DOHH2 (cell line): ENCODE results near the gene LLGL1.

Experiments used
- EZH2phosphoT487 ChIP-seq: fragments of 200-600 bp; sonication (generic); IDR thresholded peaks from 2 replicates; pipeline ENCODE4 v1.6.1; 2017; ENCODE audit warnings: borderline replicate concordance, mild to moderate bottlenecking, antibody characterized with exemption, low read length, moderate library complexity, mixed read lengths
- TF ChIP-seq, protein P1 (sequence below): fragments of 200-600 bp; sonication (generic); IDR thresholded peaks from one replicate; pipeline ENCODE4 v1.5.1; 2014; ENCODE audit warnings: antibody characterized with exemption, mild to moderate bottlenecking, low read depth, low read length; ENCODE audit not compliant: poor library complexity, severe bottlenecking

DNA sequence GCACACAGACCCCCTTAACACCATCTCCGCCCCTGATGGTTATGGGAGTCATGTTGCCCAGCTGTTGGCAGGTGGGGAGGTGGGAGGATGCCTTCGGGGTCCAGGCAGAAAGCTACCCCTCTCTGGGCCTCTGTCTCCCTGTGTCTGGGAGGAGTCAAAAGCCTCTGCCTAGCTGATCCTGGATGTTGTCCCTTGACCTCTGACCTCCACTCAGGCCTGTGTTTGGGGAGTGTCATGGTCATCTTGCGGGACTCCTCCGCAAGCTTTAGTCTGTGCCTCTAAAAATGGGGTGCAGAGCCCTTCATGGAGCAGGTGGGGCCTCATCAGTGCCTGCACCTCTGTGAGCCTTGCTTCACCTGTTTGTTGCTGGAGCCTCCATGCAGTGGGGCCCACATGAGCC lies 3.8 kb downstream of the LLGL1 start:
- TF ChIP-seq, protein P1, sequence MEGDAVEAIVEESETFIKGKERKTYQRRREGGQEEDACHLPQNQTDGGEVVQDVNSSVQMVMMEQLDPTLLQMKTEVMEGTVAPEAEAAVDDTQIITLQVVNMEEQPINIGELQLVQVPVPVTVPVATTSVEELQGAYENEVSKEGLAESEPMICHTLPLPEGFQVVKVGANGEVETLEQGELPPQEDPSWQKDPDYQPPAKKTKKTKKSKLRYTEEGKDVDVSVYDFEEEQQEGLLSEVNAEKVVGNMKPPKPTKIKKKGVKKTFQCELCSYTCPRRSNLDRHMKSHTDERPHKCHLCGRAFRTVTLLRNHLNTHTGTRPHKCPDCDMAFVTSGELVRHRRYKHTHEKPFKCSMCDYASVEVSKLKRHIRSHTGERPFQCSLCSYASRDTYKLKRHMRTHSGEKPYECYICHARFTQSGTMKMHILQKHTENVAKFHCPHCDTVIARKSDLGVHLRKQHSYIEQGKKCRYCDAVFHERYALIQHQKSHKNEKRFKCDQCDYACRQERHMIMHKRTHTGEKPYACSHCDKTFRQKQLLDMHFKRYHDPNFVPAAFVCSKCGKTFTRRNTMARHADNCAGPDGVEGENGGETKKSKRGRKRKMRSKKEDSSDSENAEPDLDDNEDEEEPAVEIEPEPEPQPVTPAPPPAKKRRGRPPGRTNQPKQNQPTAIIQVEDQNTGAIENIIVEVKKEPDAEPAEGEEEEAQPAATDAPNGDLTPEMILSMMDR = no peak
- TF ChIP-seq EZH2phosphoT487 = no peak
